Skeletal muscle tissue (tissue), 4 donors: ENCODE measurements around the gene ZNF674. TPM values are rescaled to one million over a fixed set of nuclear protein-coding genes. Genes with fewer than 3 reads are reported as not detected.

Experiments
- H3K27ac ChIP-seq: one replicate; pipeline ENCODE4 v1.7.0; 2013; ENCODE audit warnings: mild to moderate bottlenecking, low read depth, low read length, inconsistent platforms
- H3K27me3 ChIP-seq, 3 donors: one replicate each; pipeline ENCODE4 v1.7.0; 2013; ENCODE audit warnings: low read length in 3 of 3; ENCODE audit not compliant: control insufficient read depth in 3 of 3, insufficient read depth in 3 of 3
- H3K36me3 ChIP-seq, 3 donors: one replicate each; pipeline ENCODE4 v1.7.0; 2013; ENCODE audit warnings: low read length in 3 of 3; ENCODE audit not compliant: control insufficient read depth in 3 of 3, insufficient read depth in 3 of 3
- H3K4me1 ChIP-seq, 3 donors: one replicate each; pipeline ENCODE4 v1.7.0; 2013; ENCODE audit warnings: low read length in 3 of 3, mild to moderate bottlenecking in 3 of 3; ENCODE audit not compliant: control insufficient read depth in 3 of 3, insufficient read depth in 3 of 3
- H3K4me3 ChIP-seq, 3 donors: one replicate each; pipeline ENCODE4 v1.7.0; 2013; ENCODE audit warnings: low read length in 3 of 3
- H3K9ac ChIP-seq, 3 donors: one replicate each; pipeline ENCODE4 v1.7.0; 2013; ENCODE audit warnings: low read length in 3 of 3, mild to moderate bottlenecking in 3 of 3, moderate library complexity in 2 of 3, low read depth in 1 of 3
- H3K9me3 ChIP-seq, 3 donors: one replicate each; pipeline ENCODE4 v1.7.0; 2013; ENCODE audit warnings: low read length in 3 of 3; ENCODE audit not compliant: control insufficient read depth in 3 of 3
- total RNA-seq: library from RNA; depleted of rRNA; stranded (reverse); fragments of >200 nt; gene quantifications from one replicate; pipeline ENCODE4 v1.2.3, GENCODE V29; 2014
- donor health status: Osteomylitis.

The ZNF674 gene
- total RNA-seq, 1 donor from 2014 or later, result 4.2 TPM

DNA sequence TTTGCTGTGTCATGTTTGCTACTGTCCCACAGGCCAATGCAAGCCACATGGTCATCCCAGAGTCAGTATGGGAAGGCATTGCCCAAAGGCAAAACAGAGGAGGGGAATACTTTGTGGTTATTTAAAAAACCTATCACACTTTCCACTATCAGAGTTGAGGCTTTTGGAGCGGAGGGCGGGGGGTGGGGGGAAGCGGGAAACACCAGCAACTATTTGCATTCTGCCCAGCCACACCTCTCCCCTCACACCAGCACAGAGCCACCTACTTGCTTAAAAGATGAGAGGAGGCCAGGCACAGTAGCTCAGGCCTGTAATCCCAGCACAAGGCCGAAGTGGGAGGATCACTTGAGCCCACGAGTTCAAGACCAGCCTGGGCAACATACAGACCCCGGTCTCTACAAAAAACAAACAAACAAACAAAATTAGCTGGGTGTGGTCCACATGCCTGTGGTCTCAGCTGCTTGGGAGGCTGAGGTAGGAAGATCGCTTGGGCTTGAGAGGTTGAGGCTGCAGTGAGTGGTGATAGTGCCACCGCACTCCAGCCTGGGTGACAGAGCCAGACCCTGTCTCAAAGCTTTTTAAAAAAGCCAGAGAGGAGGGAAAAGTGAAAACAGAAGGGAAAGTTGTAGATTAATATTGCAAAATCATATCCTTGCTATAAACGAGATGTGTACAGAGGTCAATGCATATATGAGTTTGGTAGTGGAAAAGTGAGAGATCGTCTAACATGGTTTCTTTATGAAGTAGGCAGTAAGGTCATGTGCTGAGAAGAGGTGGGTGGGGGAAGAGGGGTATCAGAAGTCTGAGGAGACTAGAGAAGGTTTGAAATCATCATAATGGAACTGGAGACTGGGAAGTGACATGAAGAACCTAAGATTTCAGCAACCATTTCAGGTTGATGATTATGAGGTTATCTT, 26.5 kb upstream of the ZNF674 start:
- no peaks in the 10 kb centered on the region for H3K36me3 ChIP-seq
- H3K4me3 ChIP-seq, result no peak overlapping the region
- peaks cover 0 to 19% (median 11%) of the 10 kb centered on the region in 3 donors for H3K27me3 ChIP-seq
- no peak overlapping the region for H3K9ac ChIP-seq
- H3K4me1 ChIP-seq, result peaks cover 0 to 9% (median 2%) of the 10 kb centered on the region in 3 donors
- no peaks in the 10 kb centered on the region for H3K9me3 ChIP-seq
- no peak overlapping the region for H3K27ac ChIP-seq

DNA sequence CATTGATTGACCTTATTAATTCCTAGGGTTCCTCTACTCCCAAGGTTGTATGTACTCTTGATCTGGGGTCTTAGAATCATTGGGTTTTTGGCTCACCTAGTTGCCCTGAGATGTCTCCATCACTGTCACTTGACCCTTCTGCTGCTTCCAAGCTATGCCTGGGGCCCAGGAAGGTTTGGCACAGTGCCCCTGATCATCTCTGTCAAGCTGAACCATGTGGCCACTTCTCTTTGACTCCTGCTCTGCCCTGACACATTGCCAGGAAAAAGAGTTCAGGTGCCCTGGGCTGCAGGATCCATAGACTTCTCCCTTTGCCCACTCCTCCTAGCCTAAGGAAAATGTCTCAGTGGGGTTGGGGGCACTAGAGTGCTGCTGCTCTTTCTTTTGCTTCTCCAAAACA, 24.4 kb upstream of the ZNF674 start:
- no peak overlapping the region for H3K4me3 ChIP-seq
- no peak overlapping the region for H3K9ac ChIP-seq
- H3K9me3 ChIP-seq, result no peaks in the 10 kb centered on the region
- peaks cover 0 to 8% (median 2%) of the 10 kb centered on the region in 3 donors for H3K4me1 ChIP-seq
- peaks cover 0 to 15% (median 6%) of the 10 kb centered on the region in 3 donors for H3K27me3 ChIP-seq
- no peaks in the 10 kb centered on the region for H3K36me3 ChIP-seq
- no peak overlapping the region for H3K27ac ChIP-seq

DNA sequence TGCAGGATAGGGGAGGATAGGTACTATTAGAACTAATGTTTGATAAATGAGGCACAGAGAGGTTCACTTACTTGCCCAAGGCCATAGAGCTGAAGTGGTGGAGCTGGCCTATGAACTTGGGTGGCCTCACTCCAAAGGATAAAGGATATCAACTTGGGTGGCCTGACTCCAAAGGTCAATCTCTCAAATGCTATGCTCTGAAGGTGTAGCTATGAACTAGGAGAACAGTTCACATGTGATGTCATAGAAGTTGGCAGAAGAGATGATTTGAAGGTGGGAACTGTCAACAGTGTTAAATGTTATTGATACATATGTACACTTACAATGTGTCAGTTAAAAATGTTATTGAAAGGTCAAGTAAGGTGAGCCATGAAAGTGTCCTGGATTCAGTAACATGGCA, 22.2 kb upstream of the ZNF674 start:
- Histone ChIP-seq H3K27ac (no peak overlapping the region), H3K4me1 (no peaks in the 10 kb centered on the region), H3K36me3 (no peaks in the 10 kb centered on the region), H3K27me3 (peaks cover 0 to 7% (median 0%) of the 10 kb centered on the region in 3 donors), H3K9ac (no peak overlapping the region), H3K4me3 (no peak overlapping the region), H3K9me3 (no peaks in the 10 kb centered on the region)

DNA sequence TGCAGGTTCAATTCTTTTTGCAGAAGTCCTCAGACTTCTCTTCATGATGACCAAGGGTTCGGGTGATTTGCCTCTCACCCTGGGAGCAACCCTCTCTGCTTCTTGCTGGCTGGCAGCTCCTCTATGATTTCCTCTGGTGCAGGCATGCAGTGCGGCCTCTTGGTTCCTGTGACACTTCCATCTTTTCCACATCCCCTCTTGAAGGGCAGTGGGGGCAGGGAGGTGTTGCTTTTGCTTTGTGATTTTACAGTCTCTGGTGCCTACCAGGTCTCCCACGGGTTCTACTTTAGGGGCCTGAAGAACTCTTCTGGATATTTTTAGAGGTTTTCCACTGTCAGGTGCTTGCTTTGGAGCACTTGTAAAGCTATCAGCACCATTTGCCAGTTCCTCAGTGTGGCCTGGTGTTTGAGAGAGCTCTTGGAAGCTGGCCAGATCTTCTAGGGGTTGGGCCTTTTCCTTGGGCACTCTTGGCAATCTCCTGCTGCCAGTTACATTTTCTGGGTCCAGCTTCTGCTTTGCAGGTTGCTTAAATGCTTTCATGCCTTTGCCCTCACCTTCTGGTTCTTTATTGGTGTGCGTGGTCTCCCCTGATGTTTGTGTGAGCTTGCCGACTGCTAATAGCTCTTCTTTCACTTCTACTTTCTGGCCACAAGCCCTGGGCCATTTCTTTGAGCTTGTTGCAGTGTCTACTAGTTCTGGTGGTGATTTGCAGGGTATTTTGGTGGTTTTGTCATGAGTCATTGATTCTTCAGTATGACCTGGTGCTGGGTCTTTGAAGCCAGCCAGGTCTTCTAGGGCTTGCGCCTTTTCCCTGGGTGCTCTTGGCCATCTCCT, 16.8 kb upstream of the ZNF674 start:
- no peaks in the 10 kb centered on the region for H3K9me3 ChIP-seq

DNA sequence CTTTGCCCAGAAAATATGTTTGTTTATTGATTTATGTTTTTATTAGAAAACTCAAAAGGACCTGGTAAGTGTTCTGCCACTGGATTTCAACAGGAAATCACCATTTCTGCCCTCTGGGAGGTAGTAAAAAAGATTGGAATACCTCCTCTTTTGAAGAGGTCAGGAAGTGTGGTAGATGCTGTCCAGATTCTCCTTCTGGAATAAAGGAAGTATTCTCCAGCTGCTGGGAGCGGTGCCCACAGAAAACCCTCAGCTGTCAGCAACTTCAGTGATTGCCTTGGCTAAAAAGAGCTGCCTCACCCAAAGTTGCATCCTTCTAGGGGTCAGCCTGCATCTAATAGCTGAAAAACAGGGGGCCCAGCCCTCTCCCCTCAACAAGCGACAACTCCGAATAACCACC, 13.8 kb upstream of the ZNF674 start:
- H3K27ac ChIP-seq, result no peak overlapping the region
- H3K4me1 ChIP-seq, result no peaks in the 10 kb centered on the region
- no peaks in the 10 kb centered on the region for H3K9me3 ChIP-seq
- H3K27me3 ChIP-seq, result no peaks in the 10 kb centered on the region
- no peak overlapping the region for H3K4me3 ChIP-seq
- no peaks in the 10 kb centered on the region for H3K36me3 ChIP-seq
- no peak overlapping the region for H3K9ac ChIP-seq

More for the DNA sequence above, 16.8 kb upstream of the ZNF674 start:
- Histone ChIP-seq H3K27ac (no peak overlapping the region), H3K4me1 (no peaks in the 10 kb centered on the region), H3K4me3 (no peak overlapping the region), H3K9ac (no peak overlapping the region), H3K27me3 (no peaks in the 10 kb centered on the region), H3K36me3 (no peaks in the 10 kb centered on the region)

DNA sequence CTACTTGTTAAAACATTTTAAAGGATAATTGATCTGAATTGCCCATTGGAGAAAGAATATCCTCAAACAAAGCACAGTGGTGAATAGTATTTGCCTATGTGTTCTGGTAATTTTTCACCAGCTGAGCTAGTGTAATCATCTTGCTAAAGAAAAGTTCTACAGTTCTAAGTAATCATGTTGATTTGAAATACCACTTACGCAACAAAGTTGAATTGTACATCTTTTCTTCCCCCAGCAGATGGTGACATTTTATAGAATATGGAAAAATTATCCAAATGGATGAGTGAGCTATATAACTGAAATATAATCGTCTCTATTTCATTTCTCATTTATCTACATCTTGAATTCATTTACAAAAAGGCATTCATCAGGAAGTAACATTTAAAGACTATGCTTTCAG, 9.7 kb upstream of the ZNF674 start:
- Histone ChIP-seq H3K36me3 (no peaks in the 10 kb centered on the region), H3K27ac (no peak overlapping the region), H3K4me1 (no peaks in the 10 kb centered on the region), H3K9me3 (no peaks in the 10 kb centered on the region), H3K4me3 (no peak overlapping the region), H3K9ac (no peak overlapping the region), H3K27me3 (no peaks in the 10 kb centered on the region)

DNA sequence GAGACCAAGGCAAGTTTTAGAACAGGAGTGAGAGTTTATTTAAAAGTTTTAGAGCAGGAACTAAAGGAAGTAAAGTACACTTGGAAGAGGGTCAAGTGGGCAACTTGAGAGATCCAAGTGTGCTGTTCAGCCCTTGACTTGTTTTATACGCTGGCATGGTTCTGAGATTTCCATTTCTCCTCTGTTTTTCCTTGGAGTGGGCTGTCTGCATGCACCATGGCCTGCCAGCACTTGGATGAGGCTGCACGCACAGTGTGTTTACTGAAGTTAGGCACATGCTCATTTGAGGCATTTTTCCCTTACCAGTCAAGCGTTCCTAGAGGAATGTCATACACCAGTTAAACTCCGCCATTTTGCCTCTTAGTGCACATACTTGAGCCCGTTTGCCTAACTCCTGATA, 8.7 kb upstream of the ZNF674 start:
- Histone ChIP-seq H3K27ac (no peak overlapping the region), H3K9ac (no peak overlapping the region), H3K36me3 (no peaks in the 10 kb centered on the region), H3K4me3 (no peak overlapping the region), H3K9me3 (no peaks in the 10 kb centered on the region), H3K4me1 (no peaks in the 10 kb centered on the region), H3K27me3 (no peaks in the 10 kb centered on the region)

DNA sequence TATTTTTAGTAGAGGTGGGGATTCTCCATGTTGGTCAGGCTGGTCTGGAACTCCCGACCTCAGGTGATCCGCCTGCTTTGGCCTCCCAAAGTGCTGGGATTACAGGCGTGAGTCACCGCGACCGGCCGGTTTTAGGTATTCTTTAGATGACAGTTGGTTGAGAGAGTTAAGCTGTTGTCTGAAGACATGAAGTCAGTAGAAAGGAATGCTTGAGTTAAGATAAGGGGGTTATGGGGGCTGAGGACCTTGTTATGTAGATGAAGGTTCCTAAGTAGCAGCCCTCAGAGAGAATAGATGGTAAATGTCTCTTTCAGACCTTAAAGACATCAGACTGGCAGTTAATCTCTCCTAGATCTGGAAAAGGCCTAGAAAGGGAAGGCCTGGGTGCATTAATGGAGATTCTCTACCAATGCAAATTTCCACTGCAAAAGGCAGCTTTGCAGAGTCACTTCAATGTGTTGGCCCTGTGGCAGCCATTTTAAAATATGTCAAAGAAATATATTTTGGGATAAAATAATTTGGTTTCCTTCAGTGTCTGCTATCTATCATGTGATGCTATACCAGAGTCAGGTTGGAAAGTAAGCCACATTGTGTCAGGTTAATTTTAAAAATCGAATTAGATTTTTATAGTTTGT, 6.4 kb upstream of the ZNF674 start:
- H3K9ac ChIP-seq, result no peak overlapping the region
- H3K9me3 ChIP-seq, result no peaks in the 10 kb centered on the region
- peaks cover 4 to 7% (median 5%) of the 10 kb centered on the region in 3 donors for H3K4me1 ChIP-seq
- no peak overlapping the region for H3K27ac ChIP-seq
- H3K36me3 ChIP-seq, result peaks cover 0 to 8% (median 0%) of the 10 kb centered on the region in 3 donors
- H3K27me3 ChIP-seq, result no peaks in the 10 kb centered on the region
- no peak overlapping the region for H3K4me3 ChIP-seq

DNA sequence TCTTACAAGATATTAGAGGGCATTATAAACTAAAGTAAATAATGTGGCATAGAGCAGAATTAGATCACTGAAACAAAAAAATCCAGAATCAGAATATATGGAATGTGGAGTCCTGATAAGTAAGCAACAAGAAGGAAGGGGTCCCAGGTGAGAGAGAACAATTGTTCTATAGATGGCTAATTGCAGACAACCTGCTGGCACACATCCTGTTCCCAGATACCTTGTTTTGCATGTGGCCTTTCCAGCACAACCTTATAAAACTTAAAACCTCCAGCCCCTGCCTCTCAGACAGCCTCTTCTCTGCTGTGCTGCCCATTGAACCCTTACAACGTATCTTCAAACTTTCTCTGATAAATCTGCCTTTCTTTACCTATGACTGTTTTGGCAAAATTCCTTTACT, 4.7 kb upstream of the ZNF674 start:
- no peak overlapping the region for H3K27ac ChIP-seq
- H3K4me3 ChIP-seq, result no peak overlapping the region
- peaks cover 0 to 10% (median 0%) of the 10 kb centered on the region in 3 donors for H3K36me3 ChIP-seq
- no peak overlapping the region for H3K9ac ChIP-seq
- peaks cover 10 to 14% (median 11%) of the 10 kb centered on the region in 3 donors for H3K4me1 ChIP-seq
- no peaks in the 10 kb centered on the region for H3K9me3 ChIP-seq
- H3K27me3 ChIP-seq, result no peaks in the 10 kb centered on the region
